ENCODE measurements around the gene CBX5.
A peak's percentile ranks its signal among the peaks of the same experiment; 100 is the strongest.
"Not testable (repeated sequence)": the region's sequence is repeated elsewhere in the genome, so short reads cannot be mapped to it uniquely, and the experiment has no call there.

CBX5 gene

GRCh38 chr12:54199917-54200316, 80.0 kb downstream of the CBX5 start:
- no peak overlapping the region for H3K4me3 Mint-ChIP-seq
- H3K9me3 Mint-ChIP-seq: no peaks in the 10 kb centered on the region
- no peak overlapping the region for H3K27ac Mint-ChIP-seq
- no peaks in the 10 kb centered on the region for H3K36me3 Mint-ChIP-seq (ENCODE audit: low read depth)
- intact Hi-C loops (cut with micrococcal nuclease): no loop called here
- peaks cover 38% of the 10 kb centered on the region for H3K4me1 Mint-ChIP-seq (ENCODE audit: low read depth)
- peaks cover 70% of the 10 kb centered on the region for H3K27me3 Mint-ChIP-seq

- H3K27ac Mint-ChIP-seq: no peak overlapping the region
- H3K27me3 Mint-ChIP-seq: peaks cover 69% of the 10 kb centered on the region
- H3K9me3 Mint-ChIP-seq: no peaks in the 10 kb centered on the region
- H3K36me3 Mint-ChIP-seq (ENCODE audit: low read depth): no peaks in the 10 kb centered on the region
- intact Hi-C loops (cut with micrococcal nuclease): no loop called here
- no peak overlapping the region for H3K4me3 Mint-ChIP-seq
- peaks cover 41% of the 10 kb centered on the region for H3K4me1 Mint-ChIP-seq (ENCODE audit: low read depth)
Observed at GRCh38 chr12:54199034-54199433, 80.9 kb downstream of the CBX5 start.

- Mint-ChIP-seq H3K27ac (no peak overlapping the region), H3K4me3 (no peak overlapping the region), H3K36me3 (ENCODE audit: low read depth) (no peaks in the 10 kb centered on the region), H3K9me3 (no peaks in the 10 kb centered on the region), H3K27me3 (peaks cover 65% of the 10 kb centered on the region), H3K4me1 (ENCODE audit: low read depth) (peaks cover 46% of the 10 kb centered on the region)
- intact Hi-C loops (cut with micrococcal nuclease): no loop called here
Observed at GRCh38 chr12:54197431-54197909, 82.5 kb downstream of the CBX5 start.

GRCh38 chr12:54197010-54197409, 82.9 kb downstream of the CBX5 start:
- intact Hi-C loops (cut with micrococcal nuclease): no loop called here
- no peak overlapping the region for H3K27ac Mint-ChIP-seq
- no peak overlapping the region for H3K4me3 Mint-ChIP-seq
- H3K9me3 Mint-ChIP-seq: no peaks in the 10 kb centered on the region
- H3K4me1 Mint-ChIP-seq (ENCODE audit: low read depth): peaks cover 50% of the 10 kb centered on the region
- peaks cover 65% of the 10 kb centered on the region for H3K27me3 Mint-ChIP-seq
- H3K36me3 Mint-ChIP-seq (ENCODE audit: low read depth): no peaks in the 10 kb centered on the region

GRCh38 chr12:54196396-54196795, 83.5 kb downstream of the CBX5 start:
- Mint-ChIP-seq H3K9me3 (no peaks in the 10 kb centered on the region), H3K27me3 (peaks cover 61% of the 10 kb centered on the region), H3K4me1 (ENCODE audit: low read depth) (peaks cover 55% of the 10 kb centered on the region), H3K27ac (no peak overlapping the region), H3K4me3 (no peak overlapping the region), H3K36me3 (ENCODE audit: low read depth) (no peaks in the 10 kb centered on the region)
- intact Hi-C loops (cut with micrococcal nuclease): no loop called here

- Mint-ChIP-seq H3K27me3 (peaks cover 61% of the 10 kb centered on the region), H3K4me3 (peak overlapping the region; percentile 51), H3K27ac (peak overlapping the region; percentile 26), H3K9me3 (no peaks in the 10 kb centered on the region), H3K36me3 (ENCODE audit: low read depth) (no peaks in the 10 kb centered on the region), H3K4me1 (ENCODE audit: low read depth) (peaks cover 61% of the 10 kb centered on the region)
- intact Hi-C loops (cut with micrococcal nuclease): no loop called here
Observed at GRCh38 chr12:54195737-54196347, 84.1 kb downstream of the CBX5 start.

- Mint-ChIP-seq H3K36me3 (ENCODE audit: low read depth) (no peaks in the 10 kb centered on the region), H3K4me3 (peak overlapping the region; percentile 51), H3K27me3 (peaks cover 60% of the 10 kb centered on the region), H3K9me3 (no peaks in the 10 kb centered on the region), H3K27ac (peak overlapping the region; percentile 26), H3K4me1 (ENCODE audit: low read depth) (peaks cover 63% of the 10 kb centered on the region)
- intact Hi-C loops (cut with micrococcal nuclease): no loop called here
Observed at GRCh38 chr12:54195080-54195736, 84.7 kb downstream of the CBX5 start.

- intact Hi-C loops (cut with micrococcal nuclease): loop anchor here (5.0 kb wide), 1 partner anchor 402 kb away; no protein-coding TSS in a partner anchor
- peaks cover 58% of the 10 kb centered on the region for H3K27me3 Mint-ChIP-seq
- not testable (repeated sequence) for H3K4me3 Mint-ChIP-seq; H3K36me3 Mint-ChIP-seq (ENCODE audit: low read depth); H3K9me3 Mint-ChIP-seq; H3K27ac Mint-ChIP-seq
- H3K4me1 Mint-ChIP-seq (ENCODE audit: low read depth): peaks cover 58% of the 10 kb centered on the region
Observed at GRCh38 chr12:54194611-54195010, 85.3 kb downstream of the CBX5 start.

GRCh38 chr12:54193434-54193833, 86.5 kb downstream of the CBX5 start:
- Mint-ChIP-seq H3K27me3 (peaks cover 48% of the 10 kb centered on the region), H3K4me1 (ENCODE audit: low read depth) (peaks cover 57% of the 10 kb centered on the region), H3K4me3 (no peak overlapping the region), H3K27ac (no peak overlapping the region), H3K9me3 (no peaks in the 10 kb centered on the region), H3K36me3 (ENCODE audit: low read depth) (no peaks in the 10 kb centered on the region)
- intact Hi-C loops (cut with micrococcal nuclease): loop anchor here (5.0 kb wide), 1 partner anchor 401 kb away; no protein-coding TSS in a partner anchor

GRCh38 chr12:54191550-54192022, 88.3 kb downstream of the CBX5 start:
- Mint-ChIP-seq H3K27me3 (peaks cover 37% of the 10 kb centered on the region), H3K4me3 (peak overlapping the region; percentile 33)

GRCh38 chr12:54191126-54191525, 88.8 kb downstream of the CBX5 start:
- Mint-ChIP-seq H3K4me1 (ENCODE audit: low read depth) (peaks cover 38% of the 10 kb centered on the region), H3K27ac (no peak overlapping the region), H3K27me3 (peaks cover 37% of the 10 kb centered on the region), H3K4me3 (peak overlapping the region; percentile 33), H3K9me3 (no peaks in the 10 kb centered on the region), H3K36me3 (ENCODE audit: low read depth) (peaks cover 17% of the 10 kb centered on the region)
- intact Hi-C loops (cut with micrococcal nuclease): loop anchor here (1.0 to 5.0 kb wide), 3 partner anchors 158 to 399 kb away; partner anchors contain the start of gene HOXC5

More at GRCh38 chr12:54191550-54192022, 88.3 kb downstream of the CBX5 start:
- Mint-ChIP-seq H3K27ac (no peak overlapping the region), H3K4me1 (ENCODE audit: low read depth) (peaks cover 42% of the 10 kb centered on the region), H3K36me3 (ENCODE audit: low read depth) (peaks cover 12% of the 10 kb centered on the region), H3K9me3 (no peaks in the 10 kb centered on the region)
- intact Hi-C loops (cut with micrococcal nuclease): loop anchor here (1.0 to 5.0 kb wide), 3 partner anchors 159 to 399 kb away; partner anchors contain the start of gene HOXC5

- Mint-ChIP-seq H3K4me1 (ENCODE audit: low read depth) (peaks cover 29% of the 10 kb centered on the region), H3K9me3 (no peaks in the 10 kb centered on the region), H3K27ac (peak overlapping the region; percentile 39), H3K27me3 (peaks cover 27% of the 10 kb centered on the region), H3K36me3 (ENCODE audit: low read depth) (peaks cover 22% of the 10 kb centered on the region), H3K4me3 (no peak overlapping the region)
- intact Hi-C loops (cut with micrococcal nuclease): loop anchor here (1.0 kb wide), 1 partner anchor 25 kb away; no protein-coding TSS in a partner anchor
Observed at GRCh38 chr12:54189198-54189539, 90.8 kb downstream of the CBX5 start.

- Mint-ChIP-seq H3K36me3 (ENCODE audit: low read depth) (peaks cover 43% of the 10 kb centered on the region), H3K4me1 (ENCODE audit: low read depth) (peaks cover 19% of the 10 kb centered on the region), H3K27me3 (peaks cover 12% of the 10 kb centered on the region), H3K4me3 (no peak overlapping the region), H3K9me3 (no peaks in the 10 kb centered on the region), H3K27ac (no peak overlapping the region)
- intact Hi-C loops (cut with micrococcal nuclease): no loop called here
Observed at GRCh38 chr12:54187075-54187474, 92.8 kb downstream of the CBX5 start.

GRCh38 chr12:54185919-54186318, 94.0 kb downstream of the CBX5 start:
- Mint-ChIP-seq H3K27ac (no peak overlapping the region), H3K36me3 (ENCODE audit: low read depth) (peaks cover 53% of the 10 kb centered on the region), H3K27me3 (peaks cover 10% of the 10 kb centered on the region), H3K4me1 (ENCODE audit: low read depth) (peaks cover 9% of the 10 kb centered on the region), H3K4me3 (no peak overlapping the region), H3K9me3 (no peaks in the 10 kb centered on the region)
- intact Hi-C loops (cut with micrococcal nuclease): no loop called here

Measured in dendritic cell treated with granulocyte-macrophage colony-stimulating factor and Interleukin-4, amounts not matched to agents 40 ng/mL and 50 ng/mL, for 4 days (primary cell).